K562 (cell line): ENCODE results near the gene RNASE13. TPM values are rescaled to one million over a fixed set of nuclear protein-coding genes. Genes with fewer than 3 reads are reported as not detected.

ENCODE experiments used
- CHD1 ChIP-seq: fragments of 200-600 bp; sonication (generic); IDR thresholded peaks from one replicate; pipeline ENCODE4 v1.6.1; 2012; ENCODE audit warnings: mild to moderate bottlenecking, moderate library complexity, low read length, inconsistent platforms
- EWSR1 ChIP-seq: fragments of 450-650 bp; IDR thresholded peaks from 2 replicates; pipeline ENCODE4 v1.6.1; 2018; ENCODE audit warnings: borderline replicate concordance, mild to moderate bottlenecking, low read depth, moderate library complexity; ENCODE audit not compliant: partially characterized antibody
- FOXP4 ChIP-seq: sonication (generic); formaldehyde crosslinking; IDR thresholded peaks from 2 replicates; pipeline ENCODE4 v1.8.0; 2022; ENCODE audit warnings: mild to moderate bottlenecking, missing genetic modification reagents, borderline replicate concordance
- HOXB6 ChIP-seq: fragments of 250-450 bp; sonication (Bioruptor Pico); IDR thresholded peaks from 2 replicates; pipeline ENCODE4 v1.5.1; 2022; ENCODE audit warnings: mild to moderate bottlenecking, borderline replicate concordance
- JUNB ChIP-seq: fragments of 450-650 bp; formaldehyde crosslinking; conservative IDR thresholded peaks from 2 replicates; pipeline ENCODE4 v1.4.0; 2020; ENCODE audit warnings: mild to moderate bottlenecking
- L3MBTL2 ChIP-seq: fragments of 450-650 bp; IDR thresholded peaks from 2 replicates; pipeline ENCODE4 v1.6.1; 2016; ENCODE audit warnings: mild to moderate bottlenecking, moderate library complexity
- MEF2D ChIP-seq: conservative IDR thresholded peaks from 2 replicates; pipeline ENCODE4 v1.6.1; 2016; ENCODE audit warnings: low read depth, missing genetic modification characterization, missing compliant biosample characterization
- YBX1 ChIP-seq: fragments of 450-650 bp; IDR thresholded peaks from 2 replicates; pipeline ENCODE4 v1.7.1; 2016; ENCODE audit warnings: mild to moderate bottlenecking
- ZBTB34 ChIP-seq: fragments of 250-450 bp; sonication (Bioruptor Pico); IDR thresholded peaks from 2 replicates; pipeline ENCODE4 v1.8.0; 2021; ENCODE audit warnings: mild to moderate bottlenecking, moderate library complexity
- ZBTB5 ChIP-seq: fragments of 450-650 bp; IDR thresholded peaks from 2 replicates; pipeline ENCODE4 v1.6.1; 2017; ENCODE audit warnings: antibody characterized with exemption
- ZMIZ1 ChIP-seq, 2 experiments: fragments of 150-350 bp in 1 of 2; IDR thresholded peaks; 2 replicates each; pipeline ENCODE4 v1.6.1; 2012 to 2016; ENCODE audit warnings: low read depth in 2 of 2, low read length in 2 of 2, mild to moderate bottlenecking in 1 of 2, moderate library complexity in 1 of 2
- ZNF512 ChIP-seq: IDR thresholded peaks from 2 replicates; pipeline ENCODE4 v1.6.1; 2016; ENCODE audit warnings: missing genetic modification characterization, missing compliant biosample characterization
- ZNF518B ChIP-seq: fragments of 250-450 bp; sonication (Bioruptor Pico); IDR thresholded peaks from 2 replicates; pipeline ENCODE4 v1.5.0; 2021; ENCODE audit warnings: mild to moderate bottlenecking, moderate library complexity
- polyA plus RNA-seq, 8 experiments: library from polyadenylated mRNA; depleted of rRNA in 4 of 8; stranded (reverse) in 5 of 8; unstranded in 3 of 8; fragments of >200 nt; fragmentation: Nextera tagmentation in 2 of 8; fragmentation: Illumina TruSeq in 1 of 8; extraction: Ambion mirVana in 2 of 8; extraction: Trizol in 1 of 8; gene quantifications; 2 replicates each; pipeline versions ENCODE4 v1.2.1 to v1.2.3, GENCODE V29; 2011 to 2014; ENCODE audit warnings: inconsistent platforms in 1 of 8, missing spikeins in 1 of 8
- total RNA-seq, 7 experiments: library from RNA; depleted of rRNA in 6 of 7; stranded (reverse); fragments of >200 nt in 6 of 7; fragmentation: Illumina TruSeq in 2 of 7; extraction: Trizol in 2 of 7; gene quantifications; 2 replicates each; pipeline versions ENCODE4 v1.2.1 to v1.2.3, GENCODE V29; 2011 to 2021; ENCODE audit warnings: low replicate concordance in 1 of 7

The RNASE13 gene
- total and polyA plus RNA-seq, 9 of the 15 experiments (the other 6 are each of a cell fraction or from before 2014, with no cell fraction given): not detected

GRCh38 chr14:21026988-21027315 is 7.7 kb downstream of the RNASE13 start (continued):
- TF ChIP-seq ZNF518B (CRISPR knock-in tag) (no peak), EWSR1 (no peak), ZBTB5 (no peak), CHD1 (no peak), ZMIZ1 (IDR thresholded peaks at IDR 0.05; ENCODE audit: low read depth in 2 of 2, low read length in 2 of 2) (no peak), MEF2D (tag) (0 out of 2 replicates have a peak, but pooled peaks have one; percentile 43), HOXB6 (CRISPR knock-in tag) (no peak), JUNB (CRISPR knock-in tag) (no peak), FOXP4 (CRISPR knock-in tag) (no peak), ZBTB34 (CRISPR knock-in tag) (no peak), ZNF512 (tag) (no peak), L3MBTL2 (peak; percentile 32; the same call in 1 of the 2 replicates), YBX1 (no peak)
